Activated CD4-positive, alpha-beta T cell treated with anti-CD3 and anti-CD28 coated beads, Interleukin-10, Interleukin-2, amounts not matched to agents 100 ng/mL and 50 ng/mL, durations not matched to agents 16 hours and 8 hours (primary cell): ENCODE results near the gene GSN.

Experiments used
- DNase-seq: peaks from one replicate; pipeline ENCODE4 v3.0.0-alpha.2; 2020

The GSN gene

DNA sequence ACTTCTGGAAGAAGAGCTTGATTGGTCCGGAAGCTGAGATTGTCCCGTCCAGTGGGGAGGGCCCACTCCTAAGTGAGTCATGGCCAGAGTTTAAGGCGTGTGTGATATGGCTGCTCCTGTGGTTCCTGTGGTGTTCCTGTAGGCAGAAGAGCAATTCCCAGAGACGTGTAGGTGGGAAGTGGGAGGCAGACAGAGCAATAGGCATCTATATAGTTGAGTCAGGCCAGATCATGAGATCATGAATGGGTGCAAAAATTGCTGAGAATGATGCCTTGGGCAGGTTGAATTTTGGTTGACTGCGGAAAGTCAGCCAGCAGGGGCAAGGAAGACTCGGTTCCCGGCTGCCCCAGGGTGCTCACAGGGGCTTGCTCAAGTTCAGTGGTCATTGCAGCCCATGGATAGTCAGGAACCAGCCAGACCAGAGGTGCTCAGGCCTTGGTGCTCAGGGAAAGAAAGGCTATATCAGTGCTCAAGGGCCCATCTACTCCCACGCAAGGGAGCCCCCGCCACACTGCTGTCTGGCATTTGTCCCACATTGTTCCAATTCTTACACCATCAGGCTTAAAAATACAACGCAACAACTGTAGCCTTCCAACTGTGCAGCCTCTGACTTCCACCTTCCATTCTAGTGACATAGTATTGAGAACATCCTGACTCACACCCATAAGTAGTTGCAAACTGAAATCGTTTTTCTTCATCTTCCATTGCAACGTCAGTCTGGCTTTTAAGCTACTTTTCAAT is 21.0 kb upstream of the GSN start:
- DNase-seq, result no peak

DNA sequence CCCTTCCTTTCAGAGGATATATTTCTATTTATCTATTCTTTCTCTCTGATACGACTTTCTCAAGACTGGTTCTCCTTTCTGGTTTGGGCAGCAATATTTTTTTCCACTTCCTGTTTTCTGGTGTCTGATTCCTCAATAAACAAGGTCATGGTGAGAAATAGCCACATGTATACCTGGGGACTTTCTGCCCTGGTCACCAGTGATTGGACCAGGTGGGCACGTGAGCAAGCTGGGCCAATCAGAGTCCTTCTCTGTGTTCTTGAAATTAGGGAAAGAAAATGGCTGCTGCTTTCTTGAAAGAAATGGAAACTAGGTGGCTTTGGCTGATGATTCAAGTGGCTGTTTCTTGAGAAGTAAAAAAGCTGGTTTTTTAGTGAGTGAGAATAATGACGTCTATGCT is 18.4 kb upstream of the GSN start:
- no peak for DNase-seq

DNA sequence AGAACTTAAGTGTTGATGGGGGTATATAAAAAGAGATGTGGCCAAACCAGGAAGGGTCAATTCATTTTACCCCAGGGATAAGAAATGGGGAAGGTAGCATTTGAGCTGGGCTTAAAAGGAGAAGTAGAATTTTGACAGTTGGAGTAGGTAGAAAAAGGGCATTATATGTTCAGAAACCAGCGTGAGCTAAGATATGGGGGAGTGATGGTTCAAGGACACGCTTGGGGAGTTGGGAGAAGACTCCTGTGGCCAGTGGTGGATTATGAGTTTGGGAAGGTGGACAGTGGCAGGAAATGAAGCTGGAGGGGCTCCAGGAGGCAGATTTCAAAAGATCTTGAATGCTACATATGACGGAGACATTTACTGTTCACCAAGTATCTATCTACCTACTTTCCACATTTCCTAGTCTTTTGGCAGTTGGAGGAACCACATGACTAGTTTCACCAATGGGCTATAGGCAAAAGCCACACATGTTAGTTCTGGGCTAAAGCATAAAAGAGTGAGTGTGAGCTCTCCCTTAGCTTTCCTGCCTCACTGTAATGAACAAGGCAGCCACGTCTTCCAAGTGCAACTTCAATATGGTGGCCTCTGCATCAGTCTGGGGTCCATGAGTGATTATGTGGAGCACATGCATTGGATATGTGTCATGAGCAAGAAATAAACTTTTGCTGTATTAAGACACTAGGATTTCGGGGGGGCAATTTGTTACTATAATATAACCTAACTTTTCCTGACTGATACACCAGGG is 15.7 kb upstream of the GSN start:
- DNase-seq, result no peak

DNA sequence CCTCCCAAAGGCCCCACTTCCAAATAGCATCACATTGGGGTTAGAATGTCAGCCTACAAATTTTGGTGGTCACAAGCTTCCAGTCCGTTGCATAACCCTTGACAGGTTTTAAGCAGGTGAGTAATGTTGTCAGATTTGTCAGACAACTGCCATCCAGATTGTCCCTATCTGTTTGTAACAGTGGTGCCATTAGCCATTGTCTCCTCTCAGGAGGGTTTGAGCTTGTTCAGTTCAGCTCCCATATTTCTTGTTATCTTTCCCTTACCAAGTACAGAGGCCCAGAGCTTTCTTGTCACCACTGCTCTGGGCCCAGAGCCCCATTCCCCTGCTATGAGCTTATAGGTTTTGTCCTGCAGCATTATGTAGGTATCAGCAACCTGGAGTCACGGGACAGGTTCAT is 14.8 kb upstream of the GSN start:
- DNase-seq, result no peak

DNA sequence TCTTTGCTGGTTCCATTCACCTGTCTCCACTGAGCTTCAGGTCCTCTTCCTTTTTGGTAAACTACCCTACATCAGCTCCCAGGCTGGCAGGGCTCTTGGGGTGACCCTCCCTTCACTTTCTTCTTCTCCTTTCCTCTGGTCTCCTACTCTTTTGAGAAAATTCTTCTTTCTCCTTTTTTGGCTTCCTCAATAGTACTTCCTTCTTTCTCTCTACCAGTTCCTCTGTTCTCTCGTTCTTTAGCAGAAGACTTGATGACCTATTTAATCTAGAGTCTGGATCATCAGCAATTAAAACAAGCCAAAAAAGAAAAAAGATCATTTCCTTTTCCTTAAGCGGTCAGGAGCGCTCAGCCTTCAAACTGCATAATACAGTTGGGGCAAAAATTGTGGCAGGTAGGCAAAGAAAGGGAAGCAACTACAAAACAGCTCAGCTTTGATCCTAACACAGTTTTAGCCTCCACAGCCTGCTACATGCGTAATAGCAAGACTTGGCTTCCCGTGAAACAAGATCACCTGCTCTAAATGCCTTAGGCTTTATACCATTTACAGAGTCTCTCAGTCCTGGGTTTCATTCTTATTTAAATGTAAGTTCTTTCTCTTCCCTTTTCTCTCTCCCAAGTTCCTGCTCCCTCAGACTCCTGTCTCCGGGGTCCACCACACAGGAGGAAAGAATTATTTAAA is 14.0 kb upstream of the GSN start:
- DNase-seq, result no peak

DNA sequence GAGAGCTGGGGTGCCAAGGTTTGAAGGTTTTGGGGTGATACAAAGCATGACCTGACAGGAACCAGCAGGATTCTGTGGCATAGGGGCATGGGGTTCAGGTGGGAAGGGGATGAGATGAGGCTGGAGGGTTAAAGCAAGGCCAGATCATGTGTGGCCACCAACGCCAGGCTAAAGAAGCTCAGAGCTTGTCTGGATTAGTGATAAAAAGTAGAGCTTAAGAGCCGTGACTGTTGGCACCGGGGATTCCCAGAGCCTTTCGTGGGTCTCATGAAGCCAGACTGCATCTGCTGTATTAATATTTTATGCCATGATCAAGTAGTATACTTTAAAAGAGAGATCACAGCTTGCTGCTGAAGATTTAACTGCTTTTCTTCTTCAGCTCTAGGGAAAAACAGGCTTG is 8.5 kb upstream of the GSN start:
- DNase-seq, result no peak

DNA sequence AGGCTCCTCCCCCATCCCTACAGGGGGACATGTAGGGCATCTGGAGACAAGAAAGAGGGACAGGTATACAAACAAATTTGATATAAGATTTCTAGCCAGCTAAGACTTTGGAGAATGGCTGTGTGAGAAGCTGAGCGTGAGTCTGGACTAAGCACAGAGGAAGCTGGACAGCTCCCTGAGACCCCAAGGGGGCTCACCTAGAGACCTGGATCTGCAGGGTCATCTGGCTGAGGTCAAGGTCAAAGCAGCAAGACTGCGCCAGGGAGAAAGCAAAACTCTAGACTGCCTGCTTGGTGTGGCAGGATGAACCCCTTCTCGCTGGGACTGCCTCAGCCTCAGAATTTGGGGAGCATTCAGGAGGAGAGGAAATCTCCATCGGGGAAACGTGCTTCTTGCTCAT is 8.0 kb upstream of the GSN start:
- no peak for DNase-seq

DNA sequence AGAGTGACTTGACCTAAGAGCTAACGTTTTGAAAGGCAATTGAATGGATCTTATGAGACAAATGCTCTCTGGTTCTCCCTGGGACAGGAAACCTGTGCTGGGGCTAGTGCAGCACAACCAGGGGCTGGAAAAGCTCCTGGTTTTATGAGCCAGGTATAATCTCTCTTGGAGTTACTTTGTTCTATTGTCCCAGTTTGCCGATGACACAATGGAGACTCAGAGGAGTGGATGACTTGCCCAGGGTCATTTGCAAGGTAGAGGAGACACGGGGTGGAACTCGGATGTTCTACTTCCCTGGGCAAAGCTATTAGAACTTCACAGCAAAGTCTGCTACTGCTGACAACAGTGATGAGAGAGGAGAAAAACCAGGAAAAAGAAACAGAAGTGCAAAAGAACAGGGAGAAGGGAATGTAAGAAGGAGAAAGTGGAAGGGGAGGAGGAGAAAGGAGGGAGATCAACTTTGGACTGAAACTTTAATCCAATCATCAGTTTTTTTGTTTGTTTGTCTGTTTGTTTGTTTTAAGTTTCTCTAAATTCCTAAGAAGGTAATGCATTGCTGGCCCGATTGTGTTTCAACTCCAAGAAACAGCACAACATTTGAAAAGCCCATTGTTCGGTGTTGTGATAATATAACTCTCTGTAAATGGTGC is 7.4 kb upstream of the GSN start:
- no peak for DNase-seq

DNA sequence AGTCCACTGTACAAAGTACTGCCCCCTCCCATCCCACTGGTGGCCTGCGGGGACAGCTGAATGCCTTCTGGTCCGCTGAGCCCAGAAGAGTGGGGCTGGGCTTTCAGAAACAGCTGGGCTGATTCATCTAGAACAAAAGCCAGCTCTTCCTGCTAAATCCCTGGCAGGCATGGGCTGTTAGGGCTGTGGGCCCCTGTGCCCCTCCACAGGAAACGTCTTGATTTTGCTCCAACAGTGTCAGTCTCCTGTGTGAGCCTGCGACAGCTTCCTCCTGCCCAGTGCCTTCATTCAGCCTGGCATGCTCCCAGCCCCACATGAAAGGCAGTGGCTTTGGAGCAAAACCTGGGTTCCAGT is 6.9 kb upstream of the GSN start:
- DNase-seq, result no peak

DNA sequence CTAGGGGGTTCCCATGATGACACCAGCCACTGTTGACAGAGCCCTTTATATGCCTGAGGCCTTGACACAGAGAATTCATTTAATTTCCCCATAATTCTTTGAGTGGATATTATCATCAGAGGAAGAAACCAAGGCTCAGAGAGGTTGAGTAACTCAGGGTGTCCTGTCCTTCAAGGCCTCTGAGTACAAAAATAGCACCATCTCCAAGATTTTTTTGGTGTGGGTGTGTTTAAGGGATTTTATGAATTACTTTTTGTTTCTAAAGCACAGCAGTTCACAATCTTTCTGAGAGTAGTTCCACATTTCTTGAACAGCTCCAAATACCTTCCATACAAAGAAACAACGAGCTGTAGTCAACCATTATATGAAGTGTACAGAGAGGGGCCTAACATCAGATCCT is 6.2 kb upstream of the GSN start:
- no peak for DNase-seq

DNA sequence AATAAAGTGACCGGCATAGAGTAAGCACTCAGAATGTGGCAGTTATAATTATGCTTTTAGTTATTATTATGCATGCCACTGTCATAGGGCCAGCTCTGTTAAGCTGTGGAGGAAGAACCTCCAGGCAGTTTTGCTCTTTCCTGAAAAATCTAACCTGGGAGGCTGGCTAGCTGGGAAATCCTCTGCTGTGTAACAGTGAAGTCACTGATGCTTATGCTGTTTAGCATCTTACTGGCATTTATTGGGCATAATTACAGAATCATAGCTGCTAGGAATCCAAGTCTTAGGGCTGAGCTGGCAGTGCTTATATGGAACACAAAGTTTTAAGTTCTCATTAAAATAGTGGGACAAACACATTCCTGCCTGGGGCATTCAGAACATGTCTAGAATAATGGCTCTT is 5.5 kb upstream of the GSN start:
- no peak for DNase-seq

DNA sequence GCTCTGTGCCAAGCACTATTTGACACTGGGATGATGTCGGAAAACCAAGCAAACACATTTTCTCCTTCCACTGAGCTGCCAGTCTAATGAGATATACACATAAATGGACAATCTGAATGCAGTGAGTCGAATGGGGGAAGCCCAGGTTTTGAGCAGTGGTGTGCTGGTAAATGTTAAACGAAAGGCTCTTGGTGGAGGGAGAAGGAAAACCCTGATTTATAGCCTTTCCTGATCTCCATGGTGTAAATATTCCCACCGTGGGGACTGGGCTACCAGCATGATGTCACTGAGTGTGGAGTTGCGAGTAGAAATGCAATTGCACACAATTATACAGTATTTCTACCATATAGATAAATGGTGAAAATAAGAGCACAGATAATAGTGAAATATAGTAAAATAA is 5.0 kb upstream of the GSN start:
- DNase-seq, result no peak

DNA sequence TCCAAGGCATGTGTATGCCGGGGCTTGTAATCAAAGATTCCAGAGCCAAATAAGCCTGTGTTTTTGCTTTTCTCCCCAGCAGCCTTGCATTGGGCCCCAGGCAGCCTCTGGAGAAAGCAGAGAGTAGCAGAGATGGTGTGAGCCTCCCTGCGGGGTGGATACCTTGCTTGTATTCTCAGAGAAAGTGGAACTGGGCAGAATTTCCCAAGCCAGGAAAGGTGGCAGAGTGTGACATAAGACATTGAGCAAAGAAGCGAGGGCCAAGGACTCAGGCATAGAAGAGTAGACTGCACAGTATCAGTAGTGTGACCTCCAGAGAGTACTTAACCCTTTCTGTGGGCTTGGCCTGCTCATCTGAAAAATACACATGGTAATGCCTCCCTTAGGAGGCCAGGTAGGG is 1.6 kb upstream of the GSN start:
- no peak for DNase-seq

DNA sequence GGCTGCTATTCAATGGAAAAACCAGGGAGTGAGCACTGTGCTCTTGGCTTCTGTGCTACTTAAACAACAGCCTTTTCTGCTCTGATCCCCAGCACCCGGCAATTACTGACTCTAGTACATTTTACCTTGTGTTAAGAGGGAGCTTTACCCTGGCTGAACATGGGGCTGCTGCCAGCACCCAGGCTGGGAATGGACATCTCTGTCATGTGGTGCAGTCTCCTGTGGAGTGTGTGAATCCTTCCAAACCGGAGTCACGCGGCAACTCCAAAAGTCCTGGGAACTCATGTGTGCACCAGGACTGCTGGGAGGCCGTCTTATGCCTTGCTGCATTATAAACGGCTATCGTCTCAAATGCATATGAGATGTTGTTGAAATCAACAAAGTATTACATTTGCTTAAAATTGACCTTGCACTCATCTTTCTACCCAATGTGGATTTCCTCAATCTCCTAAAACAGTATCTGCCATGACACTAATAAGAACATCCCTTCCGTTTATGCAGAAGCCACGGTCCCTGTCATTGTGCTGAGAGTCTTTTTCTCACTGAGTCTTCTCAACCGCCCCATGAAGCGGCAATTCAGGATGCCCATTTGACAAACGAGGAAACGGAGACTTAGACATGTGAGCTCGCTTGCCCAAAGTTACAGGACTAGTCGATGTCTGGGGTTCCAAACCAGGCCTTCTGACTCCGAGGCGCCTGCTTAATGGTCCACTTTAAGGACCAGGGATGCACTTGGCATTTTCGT is 884 bp upstream of the GSN start:
- no peak for DNase-seq

DNA sequence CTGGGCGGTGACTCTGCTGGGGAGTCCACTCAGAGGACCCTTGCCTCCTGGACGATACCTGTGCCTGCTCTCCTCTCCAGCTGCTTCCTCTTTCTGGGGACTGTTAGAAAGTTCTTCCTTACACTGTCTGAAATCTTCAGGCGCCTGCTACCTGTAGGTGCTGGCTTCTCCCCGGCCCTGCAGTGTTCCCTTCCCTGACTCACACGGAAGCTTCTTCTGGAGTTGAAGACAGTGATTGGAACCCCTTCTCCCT is 562 bp downstream of the GSN start:
- no peak for DNase-seq

DNA sequence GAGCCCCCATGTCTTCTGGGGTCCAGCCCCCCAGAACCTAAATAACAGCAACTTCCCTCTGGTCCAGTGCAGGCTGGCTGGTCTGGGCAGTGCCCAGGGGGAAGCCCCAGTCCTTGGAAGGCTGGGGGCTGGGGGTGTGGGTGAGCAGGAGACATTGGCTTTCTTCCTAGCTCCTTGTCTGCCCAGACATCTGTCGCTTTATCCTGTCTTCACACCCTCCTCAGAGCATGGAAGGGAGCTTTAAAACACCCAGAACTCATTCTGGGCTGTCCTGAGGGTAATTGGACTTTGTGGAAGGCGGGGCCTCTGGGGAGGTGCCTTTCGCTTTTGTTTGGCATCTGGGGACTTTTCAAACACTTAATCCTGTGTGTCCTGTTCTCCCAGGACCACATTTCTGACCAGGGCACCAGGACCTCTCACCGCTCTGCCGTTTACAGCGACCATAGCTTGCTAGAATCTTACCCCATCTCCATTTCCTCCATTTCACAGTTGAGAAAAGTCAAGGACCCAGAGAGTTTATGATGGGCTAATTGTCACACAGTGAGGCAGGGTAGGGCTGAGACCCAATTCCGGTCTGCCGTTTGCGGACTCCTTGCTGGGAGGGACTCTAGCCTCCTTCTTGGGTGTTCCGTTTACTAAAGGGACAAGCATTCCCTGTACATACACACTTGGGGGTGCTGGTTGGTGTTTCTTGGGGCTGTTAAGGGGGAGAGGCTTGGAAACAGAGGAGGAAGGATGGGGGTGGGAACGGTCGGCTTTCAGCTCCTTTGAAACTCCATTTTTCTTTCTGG is 1.1 kb downstream of the GSN start:
- no peak for DNase-seq

DNA sequence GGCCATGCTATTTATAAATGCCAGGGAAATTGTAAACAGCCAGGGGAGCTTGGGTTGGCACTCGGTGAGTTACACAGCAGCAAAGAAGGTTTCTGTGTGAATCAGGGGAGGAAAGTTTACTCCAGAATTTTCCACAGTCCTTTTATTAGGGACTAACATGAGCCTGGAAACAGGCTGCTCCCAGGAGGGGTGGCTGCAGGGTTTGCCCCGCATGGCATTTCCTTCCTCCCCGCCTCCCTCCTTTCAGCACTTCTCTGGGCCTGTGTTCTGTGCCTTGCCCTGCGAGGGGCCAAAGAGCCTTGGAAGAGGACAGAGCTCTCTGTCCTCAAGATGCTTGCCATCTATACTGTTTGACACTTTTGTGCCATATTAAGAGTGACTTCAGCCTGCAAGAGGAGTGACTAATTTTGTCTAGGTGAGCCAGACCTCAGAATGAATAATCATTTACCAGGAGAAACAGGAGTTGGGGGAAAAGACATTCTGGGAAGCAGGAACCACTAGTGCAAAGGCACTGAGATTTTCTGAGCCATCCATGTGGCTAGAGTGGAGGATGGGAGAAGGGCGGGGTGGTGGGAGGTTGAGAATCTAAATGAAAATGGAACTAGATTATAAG is 1.8 kb downstream of the GSN start:
- DNase-seq, result no peak

DNA sequence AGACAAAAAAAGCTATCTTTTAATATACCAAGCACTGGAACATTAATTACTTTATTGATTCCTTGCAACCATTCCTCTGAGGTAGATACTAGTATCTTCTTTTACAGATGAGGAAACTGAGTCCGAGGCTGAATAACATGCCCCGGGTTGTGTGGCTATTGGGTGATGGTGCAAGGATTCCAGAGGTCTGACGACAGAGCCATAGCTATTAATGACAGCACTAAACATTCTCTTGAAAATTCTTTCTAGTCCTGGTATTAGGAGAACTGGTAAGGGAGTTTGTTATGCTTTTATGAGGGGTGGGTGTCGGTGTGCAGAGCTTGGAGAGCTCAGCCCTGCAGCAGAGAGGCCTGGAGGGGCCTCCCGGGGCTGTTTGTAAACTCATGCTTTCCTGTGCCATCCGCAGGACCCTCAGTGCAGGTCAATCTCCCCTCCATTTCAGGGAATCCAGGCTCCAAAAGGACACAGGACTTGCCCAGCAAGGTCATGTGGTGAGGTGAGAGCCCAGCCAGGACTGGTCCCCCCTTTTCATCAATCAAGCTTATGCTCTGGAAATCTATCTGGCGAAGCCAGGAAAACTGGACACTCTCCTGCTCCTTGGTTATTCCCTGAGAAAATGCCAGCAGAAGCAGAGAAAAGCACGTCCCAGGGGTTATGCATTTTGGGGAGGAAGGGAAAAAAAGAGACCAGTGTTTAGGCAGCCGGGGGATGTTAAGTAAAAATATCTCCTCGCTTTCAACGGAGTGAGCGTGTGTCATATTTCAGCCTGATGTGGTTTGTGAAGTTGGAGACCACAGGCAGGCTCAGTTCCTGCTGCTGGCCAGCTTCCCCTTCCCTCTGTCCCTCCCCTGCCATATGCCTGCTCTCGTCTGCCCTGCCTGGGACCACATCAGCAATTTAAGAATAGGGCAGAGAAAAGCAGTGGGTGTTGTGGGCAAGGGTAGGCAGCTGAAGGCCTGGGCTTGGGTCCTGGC is 3.7 kb downstream of the GSN start:
- DNase-seq, result no peak

DNA sequence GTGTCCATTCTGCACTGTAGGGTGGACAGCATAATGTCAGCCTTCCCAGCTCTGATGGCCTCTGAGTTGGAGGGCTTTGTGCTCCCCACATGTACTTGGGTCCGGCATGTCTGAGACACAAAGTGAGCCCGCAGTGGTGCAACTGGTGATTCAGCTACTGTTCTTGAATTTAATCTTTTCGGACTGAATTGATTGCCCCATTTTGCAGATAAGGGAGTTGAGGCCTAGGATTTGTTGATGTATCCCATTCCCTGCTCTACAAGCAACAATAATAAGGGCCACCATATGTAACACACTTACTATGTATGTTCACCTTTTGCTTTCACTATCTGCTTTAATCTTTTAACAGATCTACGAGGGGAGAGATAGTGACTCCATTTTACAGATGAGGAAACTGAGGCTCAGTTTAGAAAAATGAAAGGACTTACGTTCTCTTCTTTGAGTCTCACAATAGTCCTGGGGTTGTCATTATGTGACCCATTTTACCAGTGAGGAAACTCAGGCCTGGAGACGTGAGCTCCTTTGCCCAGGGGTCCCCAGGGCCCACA is 4.5 kb downstream of the GSN start:
- DNase-seq, result no peak

DNA sequence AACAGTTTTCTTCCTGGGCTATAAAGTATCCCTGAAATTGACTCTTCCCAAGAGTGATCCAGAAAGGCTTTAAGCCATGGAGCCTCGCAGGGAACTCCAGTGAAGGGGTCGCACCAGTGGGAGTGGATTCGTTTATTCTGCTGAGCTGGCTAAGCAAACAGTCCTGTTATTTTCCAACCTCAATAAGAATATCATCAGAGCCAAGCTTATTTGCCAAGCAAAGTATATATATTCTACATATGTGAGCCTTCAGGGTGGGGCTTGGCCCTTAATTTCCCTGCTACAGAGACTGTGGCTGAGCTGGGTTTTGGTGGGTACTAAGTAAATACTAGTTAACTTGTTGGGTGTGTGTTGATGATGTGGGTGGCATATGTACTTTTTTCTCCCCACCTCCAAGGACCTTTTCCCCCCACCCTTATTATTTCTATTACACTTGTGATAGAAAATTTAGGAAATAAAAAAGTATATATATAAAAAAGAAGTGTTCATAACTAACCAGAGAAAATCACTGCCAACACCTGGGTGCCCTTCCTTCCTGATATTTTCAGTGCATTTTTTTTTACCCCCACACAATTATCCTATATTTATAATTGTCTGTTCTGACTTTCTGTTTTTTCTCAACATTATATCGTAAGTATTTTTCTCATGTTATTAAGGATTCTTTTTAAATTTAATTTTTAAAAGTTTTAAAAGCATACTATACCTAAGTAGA is 5.3 kb downstream of the GSN start:
- DNase-seq, result no peak
